ENCODE results near the gene HNRNPA2B1. TPM values are rescaled to one million over a fixed set of nuclear protein-coding genes. Genes with fewer than 3 reads are reported as not detected.

The HNRNPA2B1 gene
- total and polyA plus RNA-seq, 2 experiments from 2014 or later, result 450 to 880 TPM

DNA sequence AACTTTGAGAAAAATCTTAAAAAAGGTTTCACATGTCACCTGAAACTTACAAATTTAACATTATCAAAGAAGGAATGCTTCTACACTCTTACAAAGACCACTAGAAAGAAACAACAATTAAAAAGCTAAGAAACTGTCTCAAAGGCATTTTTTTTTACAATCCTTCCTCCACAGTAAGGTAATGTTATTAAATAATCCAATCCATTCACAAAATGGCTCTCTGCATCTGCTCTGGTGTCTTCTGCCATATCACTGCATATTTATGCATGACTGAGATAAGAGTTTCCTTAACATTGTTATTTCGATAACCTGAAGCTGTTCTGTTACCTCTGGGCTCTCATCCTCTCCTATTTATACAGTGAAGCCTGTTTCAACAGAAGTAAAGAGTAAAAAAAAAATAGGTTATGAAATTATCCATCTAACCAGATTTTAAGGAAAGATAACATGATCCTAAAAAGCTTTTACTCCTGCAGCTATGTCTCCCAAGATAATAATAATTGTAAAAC is 8.5 kb downstream of the HNRNPA2B1 start:
- Histone ChIP-seq H3K9me3 (ENCODE audit: low read depth) (no peaks in the 10 kb centered on the region), H3K4me1 (ENCODE audit: low read depth) (peaks cover under 1% of the 10 kb centered on the region), H3K27me3 (no peaks in the 10 kb centered on the region), H3K4me3 (no peak overlapping the region), H3K36me3 (peaks cover 81% of the 10 kb centered on the region), H3K27ac (no peak overlapping the region)
- no peak for DNase-seq (ENCODE audit: low read depth in 1 of 2, low spot score in 1 of 2)
- no peak for TF ChIP-seq CTCF (IDR thresholded peaks at IDR 0.05; ENCODE audit: low read depth, low read length)

- Histone ChIP-seq H3K27me3 (no peaks in the 10 kb centered on the region), H3K9me3 (ENCODE audit: low read depth) (no peaks in the 10 kb centered on the region), H3K4me1 (ENCODE audit: low read depth) (no peaks in the 10 kb centered on the region), H3K36me3 (peaks cover 75% of the 10 kb centered on the region), H3K27ac (no peak overlapping the region), H3K4me3 (no peak overlapping the region)
- no peak for TF ChIP-seq CTCF (IDR thresholded peaks at IDR 0.05; ENCODE audit: low read depth, low read length)
- DNase-seq (ENCODE audit: low read depth in 1 of 2, low spot score in 1 of 2), result no peak
Measured at GRCh38 chr7:26191233-26191973, 9.1 kb downstream of the HNRNPA2B1 start.

DNA sequence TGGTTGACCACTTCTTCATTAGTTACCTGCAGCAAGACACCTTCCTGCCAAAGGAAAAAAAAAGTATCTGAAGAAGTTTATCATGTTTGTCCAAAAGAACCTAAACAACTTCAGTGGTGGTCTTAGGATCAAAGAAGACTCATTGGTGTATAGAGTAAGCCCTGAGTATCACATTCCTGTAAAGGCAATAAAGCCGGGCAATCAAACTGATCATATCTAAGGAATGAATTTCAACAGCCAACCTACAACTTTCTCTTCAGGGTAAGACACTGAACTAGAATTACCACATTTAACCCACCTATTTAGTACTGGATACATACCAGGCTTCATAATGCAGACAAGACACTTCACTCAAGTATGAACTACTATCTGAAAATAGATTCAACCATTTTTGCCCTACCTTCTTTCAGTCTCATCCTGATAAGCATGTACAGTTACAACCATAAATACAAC is 10.1 kb downstream of the HNRNPA2B1 start:
- H3K4me1 ChIP-seq (ENCODE audit: low read depth), result no peaks in the 10 kb centered on the region
- no peaks in the 10 kb centered on the region for H3K27me3 ChIP-seq
- H3K9me3 ChIP-seq (ENCODE audit: low read depth), result no peaks in the 10 kb centered on the region
- TF ChIP-seq CTCF (IDR thresholded peaks at IDR 0.05; ENCODE audit: low read depth, low read length), result no peak
- H3K4me3 ChIP-seq, result no peak overlapping the region
- DNase-seq (ENCODE audit: low read depth in 1 of 2, low spot score in 1 of 2), result no peak
- peaks cover 66% of the 10 kb centered on the region for H3K36me3 ChIP-seq
- peak overlapping the region; percentile 37 for H3K27ac ChIP-seq

DNA sequence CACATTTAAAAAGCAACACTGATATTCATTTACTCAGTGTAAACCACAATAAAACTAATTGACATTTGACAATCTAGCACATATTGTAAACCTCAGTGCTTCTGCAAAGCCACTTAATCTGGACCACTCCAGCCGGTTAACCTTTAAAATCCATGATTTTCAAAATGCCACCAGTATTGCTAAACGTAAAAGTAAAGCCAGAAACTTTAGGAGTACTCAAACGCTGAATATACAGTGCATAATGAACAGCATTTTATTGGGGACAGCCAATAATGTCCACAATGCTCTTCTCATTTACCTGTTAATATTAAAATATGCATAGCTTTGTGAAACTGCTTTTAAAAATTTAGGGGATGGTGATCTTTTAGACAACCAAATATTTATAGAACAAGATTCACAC is 10.8 kb downstream of the HNRNPA2B1 start:
- H3K36me3 ChIP-seq, result peaks cover 61% of the 10 kb centered on the region
- no peaks in the 10 kb centered on the region for H3K9me3 ChIP-seq (ENCODE audit: low read depth)
- H3K27me3 ChIP-seq, result no peaks in the 10 kb centered on the region
- no peak for TF ChIP-seq CTCF (IDR thresholded peaks at IDR 0.05; ENCODE audit: low read depth, low read length)
- no peak overlapping the region for H3K4me3 ChIP-seq
- no peak for DNase-seq (ENCODE audit: low read depth in 1 of 2, low spot score in 1 of 2)
- H3K4me1 ChIP-seq (ENCODE audit: low read depth), result no peaks in the 10 kb centered on the region
- H3K27ac ChIP-seq, result peak overlapping the region; percentile 36

- no peak for DNase-seq (ENCODE audit: low read depth in 1 of 2, low spot score in 1 of 2)
- peak overlapping the region; percentile 36 for H3K27ac ChIP-seq
- TF ChIP-seq CTCF (IDR thresholded peaks at IDR 0.05; ENCODE audit: low read depth, low read length), result no peak
- peaks cover 57% of the 10 kb centered on the region for H3K36me3 ChIP-seq
- no peaks in the 10 kb centered on the region for H3K4me1 ChIP-seq (ENCODE audit: low read depth)
- no peaks in the 10 kb centered on the region for H3K27me3 ChIP-seq
- no peak overlapping the region for H3K4me3 ChIP-seq
- H3K9me3 ChIP-seq (ENCODE audit: low read depth), result no peaks in the 10 kb centered on the region
Measured at GRCh38 chr7:26188957-26189541, 11.5 kb downstream of the HNRNPA2B1 start.
